OCI-M2 (cell line): Measurements from ENCODE around the gene PRKCD.

Source experiments
- DNase-seq: peaks from one replicate; lab custom pipeline; 2025; ENCODE audit not compliant: unreplicated experiment; lab: John Stamatoyannopoulos, UW

The PRKCD gene

DNA sequence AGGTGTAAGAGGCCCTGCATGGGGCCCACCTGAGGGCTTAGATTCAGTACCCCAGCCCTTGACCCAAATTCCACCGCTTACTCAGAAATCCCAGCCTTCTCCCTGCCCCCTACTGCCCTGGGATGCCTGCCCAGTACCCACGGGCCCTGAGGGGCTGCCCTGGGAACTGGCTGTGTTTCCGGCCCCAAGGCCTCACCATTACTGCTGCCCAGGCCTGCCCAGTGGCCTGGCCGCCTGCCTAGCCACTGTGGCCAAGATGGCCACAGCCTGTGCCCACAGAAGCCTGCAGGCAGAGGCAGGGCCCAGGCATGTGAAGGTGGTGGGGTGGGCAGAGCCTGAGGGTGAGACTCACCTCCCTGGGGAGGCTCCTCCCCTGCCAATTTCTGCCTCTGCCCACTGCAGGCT, 6.1 kb upstream of the PRKCD start:
- DNase-seq, result no peak

GRCh38 chr3:53155760-53156159, 5.2 kb upstream of the PRKCD start:
- DNase-seq, result no peak

GRCh38 chr3:53156368-53156834, 4.6 kb upstream of the PRKCD start:
- DNase-seq, result no peak

GRCh38 chr3:53157974-53158580, 2.9 kb upstream of the PRKCD start:
- no peak for DNase-seq

- DNase-seq, result no peak
Measured at GRCh38 chr3:53158765-53159155, 2.2 kb upstream of the PRKCD start.

GRCh38 chr3:53159156-53160060, 1.6 kb upstream of the PRKCD start:
- DNase-seq, result no peak

GRCh38 chr3:53160061-53160659, 849 bp upstream of the PRKCD start:
- no peak for DNase-seq

DNA sequence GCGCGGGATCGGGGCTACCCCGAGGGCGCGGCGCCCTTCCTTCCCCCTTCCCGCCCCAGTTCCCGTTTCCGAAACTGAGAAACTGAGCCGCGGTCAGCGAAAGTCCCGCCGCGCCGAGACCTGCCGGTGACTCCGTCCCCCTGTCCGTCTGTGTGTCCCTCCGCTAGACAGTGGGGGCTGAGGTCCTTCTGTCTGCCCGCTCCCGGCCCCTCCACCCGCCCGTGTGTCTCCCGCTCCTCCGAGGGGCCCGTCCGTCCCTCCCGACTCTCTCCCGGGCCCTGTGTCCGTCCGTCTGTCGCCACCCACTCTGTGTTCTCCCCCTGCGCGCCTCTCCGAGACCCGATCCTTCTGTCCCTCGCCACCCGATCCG, 426 bp downstream of the PRKCD start:
- DNase-seq, result no peak

- DNase-seq, result no peak
Measured at GRCh38 chr3:53161820-53162671, 1.0 kb downstream of the PRKCD start.

- no peak for DNase-seq
Measured at GRCh38 chr3:53162672-53163443, 1.8 kb downstream of the PRKCD start.

GRCh38 chr3:53163444-53164387, 2.7 kb downstream of the PRKCD start:
- no peak for DNase-seq

- no peak for DNase-seq
Measured at GRCh38 chr3:53164911-53165310, 3.9 kb downstream of the PRKCD start.

- DNase-seq, result no peak
Measured at GRCh38 chr3:53166206-53166605, 5.2 kb downstream of the PRKCD start.

- no peak for DNase-seq
Measured at GRCh38 chr3:53166781-53167291, 5.8 kb downstream of the PRKCD start.

GRCh38 chr3:53167418-53168174, 6.6 kb downstream of the PRKCD start:
- DNase-seq, result no peak

- no peak for DNase-seq
Measured at GRCh38 chr3:53168175-53168923, 7.3 kb downstream of the PRKCD start.

GRCh38 chr3:53169045-53169831, 8.2 kb downstream of the PRKCD start:
- no peak for DNase-seq
